Measurements from ENCODE around the gene WFDC10B.
"Not testable (repeated sequence)": the region's sequence is repeated elsewhere in the genome, so short reads cannot be mapped to it uniquely, and the experiment has no call there.

WFDC10B gene

GRCh38 chr20:45649312-45649863 lies 55.4 kb downstream of the WFDC10B start:
- Histone ChIP-seq H3K27ac (no peak overlapping the region), H3K4me3 (ENCODE audit: low read depth, low read length) (no peak overlapping the region), H3K4me1 (no peaks in the 10 kb centered on the region), H3K9ac (no peak overlapping the region), H2AFZ (no peak overlapping the region), H3K36me3 (ENCODE audit: control insufficient read depth, insufficient read depth, low read length) (no peaks in the 10 kb centered on the region), H3K9me3 (ENCODE audit: control insufficient read depth, low read length) (no peaks in the 10 kb centered on the region), H3K4me2 (ENCODE audit: low read length) (no peak overlapping the region), H3K27me3 (ENCODE audit: control insufficient read depth, insufficient read depth, low read length) (no peaks in the 10 kb centered on the region), H3K79me2 (no peaks in the 10 kb centered on the region)
- TF ChIP-seq CTCF (IDR thresholded peaks at IDR 0.05), result no peak

- TF ChIP-seq CTCF (IDR thresholded peaks at IDR 0.05), result no peak
- Histone ChIP-seq H3K27ac (no peak overlapping the region), H3K9ac (no peak overlapping the region), H3K9me3 (ENCODE audit: control insufficient read depth, low read length) (no peaks in the 10 kb centered on the region), H2AFZ (no peak overlapping the region), H3K79me2 (no peaks in the 10 kb centered on the region), H3K27me3 (ENCODE audit: control insufficient read depth, insufficient read depth, low read length) (no peaks in the 10 kb centered on the region), H3K36me3 (ENCODE audit: control insufficient read depth, insufficient read depth, low read length) (no peaks in the 10 kb centered on the region), H3K4me3 (ENCODE audit: low read depth, low read length) (no peak overlapping the region), H3K4me2 (ENCODE audit: low read length) (no peak overlapping the region), H3K4me1 (no peaks in the 10 kb centered on the region)
Measured at GRCh38 chr20:45647441-45648050, 57.3 kb downstream of the WFDC10B start.

GRCh38 chr20:45646875-45647274 lies 57.9 kb downstream of the WFDC10B start:
- no peak overlapping the region for H3K4me3 ChIP-seq (ENCODE audit: low read depth, low read length)
- no peak overlapping the region for H3K9ac ChIP-seq
- no peak for TF ChIP-seq CTCF (IDR thresholded peaks at IDR 0.05)
- no peaks in the 10 kb centered on the region for H3K79me2 ChIP-seq
- no peaks in the 10 kb centered on the region for H3K36me3 ChIP-seq (ENCODE audit: control insufficient read depth, insufficient read depth, low read length)
- no peaks in the 10 kb centered on the region for H3K4me1 ChIP-seq
- H3K27ac ChIP-seq, result no peak overlapping the region
- H3K9me3 ChIP-seq (ENCODE audit: control insufficient read depth, low read length), result no peaks in the 10 kb centered on the region
- H3K4me2 ChIP-seq (ENCODE audit: low read length), result no peak overlapping the region
- H2AFZ ChIP-seq, result no peak overlapping the region
- H3K27me3 ChIP-seq (ENCODE audit: control insufficient read depth, insufficient read depth, low read length), result no peaks in the 10 kb centered on the region

DNA sequence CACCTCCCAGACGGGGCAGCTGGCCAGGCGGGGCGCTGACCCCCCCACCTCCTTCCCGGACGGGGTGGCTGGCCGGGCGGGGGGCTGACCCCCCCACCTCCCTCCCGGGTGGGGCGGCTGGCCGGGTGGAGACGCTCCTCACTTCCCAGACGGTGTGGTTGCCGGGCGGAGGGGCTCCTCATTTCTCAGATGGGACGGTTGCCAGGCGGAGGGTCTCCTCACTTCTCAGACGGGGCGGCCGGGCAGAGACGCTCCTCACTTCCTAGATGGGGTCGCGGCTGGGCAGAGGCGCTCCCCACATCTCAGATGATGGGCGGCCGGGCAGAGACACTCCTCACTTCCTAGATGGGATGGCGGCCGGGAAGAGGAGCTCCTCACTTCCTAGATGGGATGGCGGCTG lies 59.0 kb downstream of the WFDC10B start:
- not testable (repeated sequence) for H3K79me2 ChIP-seq; H3K9ac ChIP-seq; H3K4me3 ChIP-seq (ENCODE audit: low read depth, low read length); H3K27ac ChIP-seq; H2AFZ ChIP-seq; H3K27me3 ChIP-seq (ENCODE audit: control insufficient read depth, insufficient read depth, low read length); H3K9me3 ChIP-seq (ENCODE audit: control insufficient read depth, low read length); H3K36me3 ChIP-seq (ENCODE audit: control insufficient read depth, insufficient read depth, low read length); H3K4me2 ChIP-seq (ENCODE audit: low read length); H3K4me1 ChIP-seq

- not testable (repeated sequence) for H3K79me2 ChIP-seq; H3K27me3 ChIP-seq (ENCODE audit: control insufficient read depth, insufficient read depth, low read length); H3K4me2 ChIP-seq (ENCODE audit: low read length); H3K4me1 ChIP-seq; H3K9ac ChIP-seq; H3K4me3 ChIP-seq (ENCODE audit: low read depth, low read length); H3K36me3 ChIP-seq (ENCODE audit: control insufficient read depth, insufficient read depth, low read length); H3K9me3 ChIP-seq (ENCODE audit: control insufficient read depth, low read length); H2AFZ ChIP-seq; H3K27ac ChIP-seq
Measured at GRCh38 chr20:45641076-45641475, 63.7 kb downstream of the WFDC10B start.

DNA sequence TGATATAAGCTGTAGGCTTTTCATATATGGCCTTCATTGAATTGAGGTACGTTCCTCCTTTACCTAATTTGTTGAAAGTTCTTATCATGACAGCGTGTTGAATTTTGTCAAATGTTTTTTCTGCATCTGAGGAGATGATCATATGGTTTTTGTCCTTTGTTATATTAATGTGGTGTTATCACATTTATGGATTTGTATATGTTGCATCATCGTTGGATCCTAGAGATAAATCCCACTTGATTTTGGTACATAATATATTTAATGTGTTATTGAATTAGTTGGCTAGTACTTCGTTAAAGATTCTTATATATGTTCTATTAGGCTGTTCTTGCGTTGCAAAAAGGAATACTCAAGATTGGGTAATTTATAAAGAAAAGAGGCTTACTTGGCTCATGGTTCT lies 65.1 kb downstream of the WFDC10B start:
- Histone ChIP-seq H3K4me1 (no peaks in the 10 kb centered on the region), H3K4me2 (ENCODE audit: low read length) (no peak overlapping the region), H3K27ac (no peak overlapping the region), H3K79me2 (no peaks in the 10 kb centered on the region), H3K36me3 (ENCODE audit: control insufficient read depth, insufficient read depth, low read length) (no peaks in the 10 kb centered on the region), H3K9ac (no peak overlapping the region), H3K27me3 (ENCODE audit: control insufficient read depth, insufficient read depth, low read length) (no peaks in the 10 kb centered on the region), H3K9me3 (ENCODE audit: control insufficient read depth, low read length) (no peaks in the 10 kb centered on the region), H2AFZ (no peak overlapping the region), H3K4me3 (ENCODE audit: low read depth, low read length) (no peak overlapping the region)
- no peak for TF ChIP-seq CTCF (IDR thresholded peaks at IDR 0.05)
